GM06990 (cell line): Measurements from ENCODE around the gene CBLN3.

Experiments
- DNase-seq: peaks from one replicate; pipeline ENCODE4 v3.0.0-alpha.2; 2011; ENCODE audit not compliant: insufficient read length; ENCODE audit errors: extremely low read depth
- H3K27me3 ChIP-seq: replicated peaks from 2 replicates; pipeline ENCODE4 v1.6.0; 2011; ENCODE audit warnings: low read length; ENCODE audit not compliant: control insufficient read depth, insufficient read depth
- H3K36me3 ChIP-seq: 2 replicates; pipeline ENCODE4 v1.5.1; 2011; ENCODE audit warnings: low read length; ENCODE audit not compliant: control insufficient read depth, insufficient read depth
- H3K4me3 ChIP-seq: replicated peaks from 2 replicates; pipeline ENCODE4 v1.5.1; 2011; ENCODE audit warnings: low read depth, mild to moderate bottlenecking, control low read depth, low read length
- TF ChIP-seq, protein P1 (sequence below): IDR thresholded peaks from 2 replicates; pipeline ENCODE4 v1.5.1; 2011; ENCODE audit warnings: low read length, control low read depth, mild to moderate bottlenecking, inconsistent platforms; ENCODE audit not compliant: insufficient read depth, poor library complexity, severe bottlenecking

Gene CBLN3

DNA sequence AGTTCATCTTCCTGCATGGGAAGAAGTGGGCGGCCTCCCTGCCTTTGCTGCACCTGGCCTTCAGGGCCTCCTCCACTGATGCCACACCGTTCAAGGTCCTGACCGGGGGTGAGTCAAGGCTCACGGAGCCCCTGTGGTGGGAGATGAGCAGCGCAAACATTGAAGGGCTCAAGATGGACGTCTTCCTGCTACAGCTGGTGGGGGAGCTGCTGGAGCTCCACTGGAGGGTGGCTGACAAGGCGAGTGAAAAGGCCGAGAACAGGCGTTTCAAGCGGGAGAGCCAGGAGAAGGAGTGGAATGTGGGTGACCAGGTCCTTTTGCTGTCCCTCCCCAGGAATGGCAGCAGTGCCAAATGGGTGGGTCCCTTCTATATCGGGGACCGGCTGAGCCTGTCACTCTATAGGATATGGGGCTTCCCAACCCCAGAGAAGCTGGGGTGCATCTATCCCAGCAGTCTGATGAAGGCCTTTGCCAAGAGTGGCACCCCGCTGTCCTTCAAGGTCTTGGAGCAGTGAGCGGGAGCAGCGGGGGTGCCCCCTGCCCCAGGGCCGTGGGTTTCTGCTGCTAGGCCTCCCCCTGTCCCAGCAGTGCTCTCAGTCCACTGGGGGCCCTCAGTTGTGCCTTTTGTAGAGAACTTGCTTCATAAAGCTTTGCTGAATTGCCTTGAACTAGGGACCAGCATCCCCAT is 12.4 kb downstream of the CBLN3 start:
- no peaks in the 10 kb centered on the region; the same call in 1 of the 2 replicates for H3K27me3 ChIP-seq
- no peak overlapping the region for H3K4me3 ChIP-seq
- DNase-seq, result no peak
- TF ChIP-seq, protein P1, sequence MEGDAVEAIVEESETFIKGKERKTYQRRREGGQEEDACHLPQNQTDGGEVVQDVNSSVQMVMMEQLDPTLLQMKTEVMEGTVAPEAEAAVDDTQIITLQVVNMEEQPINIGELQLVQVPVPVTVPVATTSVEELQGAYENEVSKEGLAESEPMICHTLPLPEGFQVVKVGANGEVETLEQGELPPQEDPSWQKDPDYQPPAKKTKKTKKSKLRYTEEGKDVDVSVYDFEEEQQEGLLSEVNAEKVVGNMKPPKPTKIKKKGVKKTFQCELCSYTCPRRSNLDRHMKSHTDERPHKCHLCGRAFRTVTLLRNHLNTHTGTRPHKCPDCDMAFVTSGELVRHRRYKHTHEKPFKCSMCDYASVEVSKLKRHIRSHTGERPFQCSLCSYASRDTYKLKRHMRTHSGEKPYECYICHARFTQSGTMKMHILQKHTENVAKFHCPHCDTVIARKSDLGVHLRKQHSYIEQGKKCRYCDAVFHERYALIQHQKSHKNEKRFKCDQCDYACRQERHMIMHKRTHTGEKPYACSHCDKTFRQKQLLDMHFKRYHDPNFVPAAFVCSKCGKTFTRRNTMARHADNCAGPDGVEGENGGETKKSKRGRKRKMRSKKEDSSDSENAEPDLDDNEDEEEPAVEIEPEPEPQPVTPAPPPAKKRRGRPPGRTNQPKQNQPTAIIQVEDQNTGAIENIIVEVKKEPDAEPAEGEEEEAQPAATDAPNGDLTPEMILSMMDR, result no peak
- no peaks in the 10 kb centered on the region for H3K36me3 ChIP-seq

- DNase-seq, result no peak
- H3K4me3 ChIP-seq, result no peak overlapping the region
- TF ChIP-seq, protein P1, result no peak
- H3K27me3 ChIP-seq, result no peaks in the 10 kb centered on the region; the same call in 1 of the 2 replicates
- H3K36me3 ChIP-seq, result no peaks in the 10 kb centered on the region
These were observed 13.1 kb downstream of the CBLN3 start for GRCh38 chr14:24416254-24416931.

DNA sequence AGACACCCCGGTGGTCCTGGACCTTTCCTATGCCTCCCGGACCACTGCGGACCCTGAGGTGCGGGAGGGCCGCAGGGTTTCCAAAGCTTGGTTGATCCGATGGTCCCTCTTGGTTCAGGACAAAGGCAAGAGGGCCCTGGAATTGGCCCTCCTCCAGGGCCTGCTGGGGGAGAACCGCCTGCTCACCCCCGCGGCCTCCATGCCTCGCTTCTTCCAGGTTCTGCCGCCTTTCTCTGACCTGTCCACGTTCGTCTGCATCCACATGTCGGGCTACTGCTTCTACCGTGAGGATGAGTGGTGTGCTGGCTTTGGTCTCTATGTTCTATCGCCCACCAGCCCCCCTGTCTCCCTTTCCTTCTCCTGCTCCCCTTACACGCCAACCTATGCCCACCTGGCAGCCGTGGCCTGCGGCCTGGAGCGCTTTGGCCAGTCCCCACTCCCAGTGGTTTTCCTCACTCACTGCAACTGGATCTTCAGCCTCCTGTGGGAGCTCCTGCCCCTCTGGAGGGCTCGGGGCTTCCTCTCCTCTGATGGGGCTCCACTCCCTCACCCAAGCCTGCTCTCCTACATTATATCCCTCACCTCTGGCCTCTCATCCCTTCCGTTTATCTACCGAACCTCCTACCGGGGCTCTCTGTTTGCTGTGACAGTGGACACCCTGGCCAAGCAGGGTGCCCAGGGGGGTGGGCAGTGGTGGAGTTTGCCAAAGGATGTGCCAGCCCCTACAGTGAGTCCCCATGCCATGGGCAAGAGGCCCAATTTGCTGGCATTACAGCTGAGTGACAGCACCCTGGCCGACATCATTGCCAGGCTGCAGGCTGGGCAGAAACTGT is 13.8 kb downstream of the CBLN3 start:
- Histone ChIP-seq H3K27me3 (no peaks in the 10 kb centered on the region; the same call in 1 of the 2 replicates), H3K4me3 (no peak overlapping the region), H3K36me3 (no peaks in the 10 kb centered on the region)
- TF ChIP-seq, protein P1, result no peak
- no peak for DNase-seq

- no peaks in the 10 kb centered on the region for H3K36me3 ChIP-seq
- TF ChIP-seq, protein P1, result no peak
- no peak for DNase-seq
- H3K27me3 ChIP-seq, result no peaks in the 10 kb centered on the region; the same call in none of the 2 replicates
- H3K4me3 ChIP-seq, result no peak overlapping the region
These were observed 14.6 kb downstream of the CBLN3 start for GRCh38 chr14:24414732-24415420.

- DNase-seq, result no peak
- Histone ChIP-seq H3K36me3 (no peaks in the 10 kb centered on the region), H3K4me3 (no peak overlapping the region), H3K27me3 (peaks cover 1% of the 10 kb centered on the region)
- TF ChIP-seq, protein P1, result no peak
These were observed 15.4 kb downstream of the CBLN3 start for GRCh38 chr14:24414077-24414476.
